Lung (tissue), 12 donors: Measurements from ENCODE around the gene ITPRID1. TPM values are rescaled to one million over a fixed set of nuclear protein-coding genes. Genes with fewer than 3 reads are reported as not detected.

Source experiments
- ATAC-seq: fragments of 200-7000 bp; cut with Tn5 transposase; one replicate; pipeline ENCODE4 v1.9.1; 2020; ENCODE audit warnings: moderate number of reproducible peaks; ENCODE audit not compliant: insufficient read depth, low FRiP score
- DNase-seq, 3 donors: peaks; one replicate each; pipeline ENCODE4 v3.0.0-alpha.2; 2013 to 2017
- H3K27ac ChIP-seq, 2 donors: one replicate each; pipeline ENCODE4 v1.5.1; 2013; ENCODE audit warnings: mild to moderate bottlenecking in 2 of 2, moderate library complexity in 2 of 2, control low read depth in 1 of 2, inconsistent platforms in 1 of 2, low read depth in 1 of 2, low read length in 1 of 2
- H3K27me3 ChIP-seq, 3 donors: one replicate each; pipeline ENCODE4 v1.5.1; 2013; ENCODE audit warnings: low read length in 2 of 3; ENCODE audit not compliant: control insufficient read depth in 3 of 3, insufficient read depth in 3 of 3
- H3K36me3 ChIP-seq, 4 donors: one replicate each; pipeline ENCODE4 v1.5.1; 2013; ENCODE audit warnings: low read length in 4 of 4, mild to moderate bottlenecking in 1 of 4, moderate library complexity in 1 of 4; ENCODE audit not compliant: control insufficient read depth in 4 of 4, insufficient read depth in 4 of 4
- H3K4me1 ChIP-seq, 5 donors: one replicate each; pipeline ENCODE4 v1.5.1; 2013; ENCODE audit warnings: low read length in 5 of 5, mild to moderate bottlenecking in 2 of 5, moderate library complexity in 1 of 5; ENCODE audit not compliant: control insufficient read depth in 5 of 5, insufficient read depth in 5 of 5
- H3K4me3 ChIP-seq: one replicate; pipeline ENCODE4 v1.5.1; 2013; ENCODE audit warnings: mild to moderate bottlenecking, control low read depth, moderate library complexity
- H3K9ac ChIP-seq, 2 donors: one replicate each; pipeline ENCODE4 v1.5.1; 2013; ENCODE audit warnings: low read length in 2 of 2, control low read depth in 1 of 2; ENCODE audit not compliant: insufficient read depth in 1 of 2
- H3K9me3 ChIP-seq, 4 donors: one replicate each; pipeline ENCODE4 v1.5.1; 2013; ENCODE audit warnings: low read length in 3 of 4, mild to moderate bottlenecking in 1 of 4, moderate library complexity in 1 of 4; ENCODE audit not compliant: control insufficient read depth in 4 of 4, insufficient read depth in 3 of 4
- WGBS, 2 donors: extraction: QIAGEN DNeasy Blood & Tissue Kit; methylation state at CpG; one replicate each; pipeline ENCODE4 v1.1.7; 2013; 5-methylcytosine and 5-hydroxymethylcytosine counted together
- polyA plus RNA-seq, 2 donors: library from polyadenylated mRNA; stranded (reverse); fragments of 200-250 nt; gene quantifications; one replicate each; pipeline ENCODE4 v1.2.1, GENCODE V29; 2013
- total RNA-seq, 2 donors: library from RNA; depleted of rRNA in 1 of 2; stranded (reverse); fragments of >200 nt in 1 of 2; gene quantifications; one replicate each; pipeline ENCODE4 v1.2.1, GENCODE V29; 2014 to 2021
- TF ChIP-seq, protein P1 (sequence below): IDR thresholded peaks from 2 replicates; pipeline ENCODE4 v1.5.1; 2012; ENCODE audit warnings: mild to moderate bottlenecking; ENCODE audit errors: control extremely low read depth, extremely low read depth
- donor health status: control.
- donor health status: control.
- donor health status: Bipolar disorder and iron deficiency.
- donor health status: healthy.
- donor health status: DM: yes; HTN: yes; CAD: no.

ITPRID1 gene
- total and polyA plus RNA-seq, 4 donors, result 0.03 to 2.4 (median 0.28) TPM

DNA sequence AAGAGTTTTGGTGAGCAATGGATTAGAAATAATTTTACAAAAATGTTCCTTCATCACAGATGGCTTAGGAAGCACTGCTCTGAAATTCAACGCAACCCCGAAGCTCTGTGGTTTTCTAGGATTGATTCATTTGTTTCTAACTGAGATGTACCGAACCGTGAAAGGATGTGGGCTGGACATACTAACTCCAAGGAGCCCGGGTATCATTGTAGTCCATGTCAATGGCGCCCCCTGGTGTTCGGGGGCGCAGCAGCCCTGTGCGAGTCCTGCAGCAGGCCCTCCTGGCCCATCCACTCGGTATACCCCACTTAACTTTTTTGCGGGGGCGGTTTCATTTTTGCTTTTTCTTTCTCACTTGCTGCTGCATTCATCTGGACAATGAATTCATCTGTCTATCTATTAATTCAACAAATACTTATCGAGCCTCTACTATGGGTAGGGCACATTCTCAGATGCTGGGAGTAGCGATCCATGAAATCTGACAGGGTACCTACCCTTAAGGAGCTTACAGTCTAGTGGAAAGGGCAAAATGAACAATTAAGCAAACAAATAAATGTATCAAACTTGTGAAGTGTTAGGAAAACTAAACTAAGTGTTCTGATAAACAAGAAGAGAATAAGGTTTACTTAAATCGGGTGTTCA, 25.2 kb upstream of the ITPRID1 start:
- H3K9me3 ChIP-seq, result no peaks in the 10 kb centered on the region
- H3K36me3 ChIP-seq, result no peaks in the 10 kb centered on the region
- TF ChIP-seq, protein P1, sequence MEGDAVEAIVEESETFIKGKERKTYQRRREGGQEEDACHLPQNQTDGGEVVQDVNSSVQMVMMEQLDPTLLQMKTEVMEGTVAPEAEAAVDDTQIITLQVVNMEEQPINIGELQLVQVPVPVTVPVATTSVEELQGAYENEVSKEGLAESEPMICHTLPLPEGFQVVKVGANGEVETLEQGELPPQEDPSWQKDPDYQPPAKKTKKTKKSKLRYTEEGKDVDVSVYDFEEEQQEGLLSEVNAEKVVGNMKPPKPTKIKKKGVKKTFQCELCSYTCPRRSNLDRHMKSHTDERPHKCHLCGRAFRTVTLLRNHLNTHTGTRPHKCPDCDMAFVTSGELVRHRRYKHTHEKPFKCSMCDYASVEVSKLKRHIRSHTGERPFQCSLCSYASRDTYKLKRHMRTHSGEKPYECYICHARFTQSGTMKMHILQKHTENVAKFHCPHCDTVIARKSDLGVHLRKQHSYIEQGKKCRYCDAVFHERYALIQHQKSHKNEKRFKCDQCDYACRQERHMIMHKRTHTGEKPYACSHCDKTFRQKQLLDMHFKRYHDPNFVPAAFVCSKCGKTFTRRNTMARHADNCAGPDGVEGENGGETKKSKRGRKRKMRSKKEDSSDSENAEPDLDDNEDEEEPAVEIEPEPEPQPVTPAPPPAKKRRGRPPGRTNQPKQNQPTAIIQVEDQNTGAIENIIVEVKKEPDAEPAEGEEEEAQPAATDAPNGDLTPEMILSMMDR, result peak; percentile 4
- H3K4me3 ChIP-seq, result no peak overlapping the region
- no peak overlapping the region for H3K9ac ChIP-seq
- ATAC-seq (no peak), DNase-seq (peak; percentile 40 to 62 (median 53))
- H3K4me1 ChIP-seq, result no peaks in the 10 kb centered on the region
- WGBS, 2 donors, result 38 to 39% methylated on average over 15 of the region's 15 CpGs
- no peak overlapping the region for H3K27ac ChIP-seq
- H3K27me3 ChIP-seq, result no peaks in the 10 kb centered on the region

DNA sequence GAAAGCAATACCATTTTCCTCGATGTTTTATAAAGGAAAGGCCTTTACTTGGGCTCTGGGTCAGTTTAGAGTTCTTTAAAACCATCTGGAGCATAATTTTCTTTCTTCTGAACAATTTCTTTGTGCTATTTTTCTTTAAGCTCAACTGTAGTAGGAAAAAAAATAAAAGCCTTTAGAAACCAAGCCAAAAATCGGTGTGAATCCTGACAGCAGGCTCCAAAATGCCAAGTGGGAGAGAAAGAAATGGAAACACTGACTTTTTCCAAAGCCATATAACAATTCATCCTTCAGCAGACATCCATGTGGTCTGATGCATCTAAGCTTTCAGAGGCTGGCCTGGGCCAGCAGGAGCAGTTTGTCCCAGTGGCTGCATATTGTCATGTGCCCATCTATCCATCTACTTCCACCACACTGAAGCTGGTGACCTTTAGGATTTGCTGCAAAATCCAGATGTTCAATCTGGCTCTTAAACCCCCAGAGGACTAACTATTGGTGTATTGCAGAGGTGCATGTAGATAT, 23.0 kb upstream of the ITPRID1 start:
- DNase-seq (peak in 2 of 3 donors; percentile 15 to 30), ATAC-seq (no peak)
- Histone ChIP-seq H3K4me3 (no peak overlapping the region), H3K27me3 (no peaks in the 10 kb centered on the region), H3K9me3 (no peaks in the 10 kb centered on the region), H3K36me3 (no peaks in the 10 kb centered on the region), H3K9ac (no peak overlapping the region), H3K27ac (no peak overlapping the region), H3K4me1 (no peaks in the 10 kb centered on the region)
- WGBS, 2 donors, result 66 to 77% methylated on average over 2 of the region's 2 CpGs
- TF ChIP-seq, protein P1, result no peak

DNA sequence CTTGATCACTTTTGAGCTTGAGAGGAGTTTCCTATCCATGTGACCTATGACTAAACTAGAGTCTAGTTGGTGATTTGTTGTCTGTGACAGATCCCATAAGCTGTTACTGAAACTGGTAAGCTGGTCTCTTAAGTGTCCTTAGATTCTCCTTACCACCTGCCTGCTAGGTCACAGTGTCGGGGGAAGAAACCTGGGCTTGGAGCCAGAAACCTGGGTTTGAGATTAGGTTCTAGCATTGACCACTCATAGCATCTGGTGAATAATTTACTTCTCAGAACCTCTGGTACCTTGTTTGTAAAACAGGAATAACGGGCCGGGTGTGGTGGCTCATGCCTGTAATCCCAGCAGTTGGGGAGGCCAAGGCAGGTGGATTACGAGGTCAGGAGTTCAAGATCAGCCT, 21.8 kb upstream of the ITPRID1 start:
- no peaks in the 10 kb centered on the region for H3K4me1 ChIP-seq
- no peaks in the 10 kb centered on the region for H3K27me3 ChIP-seq
- 80 to 91% methylated on average over 4 of the region's 4 CpGs for WGBS, 2 donors
- H3K9me3 ChIP-seq, result no peaks in the 10 kb centered on the region
- ATAC-seq (no peak), DNase-seq (no peak)
- no peaks in the 10 kb centered on the region for H3K36me3 ChIP-seq
- TF ChIP-seq, protein P1, result no peak
- no peak overlapping the region for H3K27ac ChIP-seq
- no peak overlapping the region for H3K4me3 ChIP-seq
- no peak overlapping the region for H3K9ac ChIP-seq
